BJ (cell line): ENCODE measurements around the gene DGKG. TPM values are rescaled to one million over a fixed set of nuclear protein-coding genes. Genes with fewer than 3 reads are reported as not detected.

Experiments
- CTCF ChIA-PET: fragments of 350-600 bp; formaldehyde crosslinking; extraction: SDS; loops from one replicate; lab custom pipeline; 2021; ENCODE audit warnings: antibody characterized with exemption, inconsistent platforms; lab: Yijun Ruan, JAX
- POLR2A ChIA-PET: fragments of 300-600 bp; sonication (Branson Sonifier 250); formaldehyde crosslinking; extraction: SDS; loops from one replicate; lab custom pipeline; 2021; ENCODE audit warnings: antibody characterized with exemption; lab: Charles Lee
- DNase-seq: peaks from one replicate; pipeline ENCODE4 v3.0.0-alpha.2; 2011; ENCODE audit warnings: low read depth
- H3K27me3 ChIP-seq: 2 replicates; pipeline ENCODE4 v1.6.0; 2011; ENCODE audit warnings: low read length; ENCODE audit not compliant: control insufficient read depth, insufficient read depth
- H3K36me3 ChIP-seq: 2 replicates; pipeline ENCODE4 v1.5.1; 2011; ENCODE audit warnings: low read length; ENCODE audit not compliant: control insufficient read depth, insufficient read depth
- H3K4me3 ChIP-seq: 2 replicates; pipeline ENCODE4 v1.5.1; 2011; ENCODE audit warnings: low read depth, mild to moderate bottlenecking, control low read depth, low read length
- CTCF ChIP-seq: IDR thresholded peaks from 2 replicates; pipeline ENCODE4 v1.5.1; 2011; ENCODE audit warnings: low read depth, mild to moderate bottlenecking, control low read depth, inconsistent platforms, low read length, moderate library complexity; ENCODE audit not compliant: insufficient read depth
- polyA plus RNA-seq: library from polyadenylated mRNA; depleted of rRNA; stranded (reverse); fragments of >200 nt; gene quantifications from 2 replicates; pipeline ENCODE4 v1.2.3, GENCODE V29; 2011

DGKG gene
- polyA plus RNA-seq, 1 experiment, result not detected

GRCh38 chr3:186352369-186352768, 9.7 kb downstream of the DGKG start:
- Histone ChIP-seq H3K36me3 (no peaks in the 10 kb centered on the region), H3K27me3 (peaks cover 4% of the 10 kb centered on the region; the same call in 1 of the 2 replicates), H3K4me3 (no peak overlapping the region)
- TF ChIP-seq CTCF, result no peak
- no peak for DNase-seq
- CTCF ChIA-PET, result no interaction called here
- POLR2A ChIA-PET, result no interaction called here

GRCh38 chr3:186342197-186342596, 19.8 kb downstream of the DGKG start:
- TF ChIP-seq CTCF, result no peak
- no peak overlapping the region for H3K4me3 ChIP-seq
- no peak for DNase-seq
- H3K36me3 ChIP-seq, result no peaks in the 10 kb centered on the region
- peaks cover 2% of the 10 kb centered on the region; the same call in 1 of the 2 replicates for H3K27me3 ChIP-seq
- ChIA-PET CTCF (no interaction called here), POLR2A (no interaction called here)

GRCh38 chr3:186340204-186340603, 21.8 kb downstream of the DGKG start:
- ChIA-PET CTCF (interaction anchor here (1.2 kb wide), 1 partner anchor 200 kb away, joined by 4 read pairs; no protein-coding TSS in a partner anchor), POLR2A (no interaction called here)
- no peak for DNase-seq
- Histone ChIP-seq H3K27me3 (peaks cover 4% of the 10 kb centered on the region), H3K36me3 (no peaks in the 10 kb centered on the region), H3K4me3 (no peak overlapping the region)
- TF ChIP-seq CTCF, result no peak

- ChIA-PET CTCF (interaction anchor here (1.1 to 1.2 kb wide), 2 partner anchors 70 to 201 kb away, joined by 3 to 4 read pairs; no protein-coding TSS in a partner anchor), POLR2A (no interaction called here)
- Histone ChIP-seq H3K36me3 (no peaks in the 10 kb centered on the region), H3K4me3 (no peak overlapping the region), H3K27me3 (peaks cover 5% of the 10 kb centered on the region)
- TF ChIP-seq CTCF, result no peak
- DNase-seq, result no peak
Observed at GRCh38 chr3:186339180-186339918, 22.7 kb downstream of the DGKG start.

- no peak for DNase-seq
- POLR2A ChIA-PET, result no interaction called here
- Histone ChIP-seq H3K27me3 (peaks cover 7% of the 10 kb centered on the region), H3K4me3 (no peak overlapping the region), H3K36me3 (no peaks in the 10 kb centered on the region)
- TF ChIP-seq CTCF, result no peak
- CTCF ChIA-PET, result interaction anchor here (0.6 to 1.2 kb wide), 2 partner anchors 208 to 356 kb away, joined by 3 read pairs; no protein-coding TSS in a partner anchor
Observed at GRCh38 chr3:186333256-186333655, 28.8 kb downstream of the DGKG start.
